Kidney (tissue), 14 donors: ENCODE measurements around the gene IGLL1. TPM values are rescaled to one million over a fixed set of nuclear protein-coding genes. Genes with fewer than 3 reads are reported as not detected.

Experiments
- DNase-seq, 5 donors: peaks; one replicate each; pipeline ENCODE4 v3.0.0-alpha.2; 2013 to 2020
- FAIRE-seq: peaks from 2 replicates; lab custom pipeline; 2012; peaks lifted over from hg19 to GRCh38; lab: Jason Lieb, UNC
- H3K27ac ChIP-seq, 2 donors: one replicate each; pipeline ENCODE4 v1.7.0; 2013; ENCODE audit warnings: low read depth in 2 of 2, low read length in 2 of 2, inconsistent platforms in 1 of 2
- H3K27me3 ChIP-seq: one replicate; pipeline ENCODE4 v1.7.1; 2013; ENCODE audit warnings: low read length, inconsistent platforms; ENCODE audit not compliant: control insufficient read depth, insufficient read depth
- H3K36me3 ChIP-seq, 3 donors: one replicate each; pipeline versions ENCODE4 v1.7.0 to v1.7.1; 2013; ENCODE audit warnings: low read length in 3 of 3, control low read depth in 1 of 3, inconsistent platforms in 1 of 3; ENCODE audit not compliant: insufficient read depth in 3 of 3, control insufficient read depth in 2 of 3
- H3K4me1 ChIP-seq, 3 donors: one replicate each; pipeline versions ENCODE4 v1.7.0 to v1.7.1; 2013; ENCODE audit warnings: low read length in 3 of 3, inconsistent platforms in 1 of 3, low read depth in 1 of 3; ENCODE audit not compliant: control insufficient read depth in 2 of 3, insufficient read depth in 2 of 3
- H3K4me3 ChIP-seq, 3 donors: one replicate each; pipeline versions ENCODE4 v1.7.0 to v1.8.1; 2013; ENCODE audit warnings: low read length in 3 of 3, control low read depth in 1 of 3, inconsistent platforms in 1 of 3
- H3K9ac ChIP-seq, 3 donors: one replicate each; pipeline versions ENCODE4 v1.7.0 to v1.7.1; 2013; ENCODE audit warnings: low read length in 3 of 3, control low read depth in 1 of 3, inconsistent platforms in 1 of 3
- H3K9me3 ChIP-seq, 3 donors: one replicate each; pipeline versions ENCODE4 v1.7.0 to v1.7.1; 2013; ENCODE audit warnings: low read length in 3 of 3, control low read depth in 1 of 3, inconsistent platforms in 1 of 3; ENCODE audit not compliant: control insufficient read depth in 2 of 3, insufficient read depth in 1 of 3
- intact Hi-C: fragments of 100-400 bp; cut with DNase I; formaldehyde crosslinking; loops from one replicate; pipeline ENCODE4 v1.11.1; 2022
- polyA plus RNA-seq: library from polyadenylated mRNA; stranded (reverse); fragments of 350-450 nt; fragmentation: Illumina TruSeq; extraction: RNeasy Lipid Tissue Mini Kit (QIAGEN cat#74804); gene quantifications from one replicate; pipeline ENCODE4 v1.2.3, GENCODE V29; 2014; ENCODE audit warnings: low read depth, low replicate concordance; ENCODE audit not compliant: insufficient read depth
- total RNA-seq: library from RNA; stranded (reverse); fragmentation: NEBNext Ultra II Directional; extraction: Animal tissue kit (Norgen Biotek cat#: 25700); gene quantifications from one replicate; pipeline ENCODE4 v1.2.1, GENCODE V29; 2021
- TF ChIP-seq, protein P1 (sequence below): IDR thresholded peaks from 3 replicates; pipeline ENCODE4 v1.5.1; 2012; ENCODE audit warnings: mild to moderate bottlenecking, moderate library complexity, borderline replicate concordance; ENCODE audit not compliant: insufficient read depth; ENCODE audit errors: extremely low read depth
- donor health status: control.
- donor health status: control.
- donor health status: control.
- donor health status: control.
- donor health status: control.
- donor health status: DM: yes; HTN: yes; CAD: no.
- donor health status: Normal renal cell carcinoma (clear cell type).

The IGLL1 gene
- total and polyA plus RNA-seq, 2 donors from 2014 or later: not detected

DNA sequence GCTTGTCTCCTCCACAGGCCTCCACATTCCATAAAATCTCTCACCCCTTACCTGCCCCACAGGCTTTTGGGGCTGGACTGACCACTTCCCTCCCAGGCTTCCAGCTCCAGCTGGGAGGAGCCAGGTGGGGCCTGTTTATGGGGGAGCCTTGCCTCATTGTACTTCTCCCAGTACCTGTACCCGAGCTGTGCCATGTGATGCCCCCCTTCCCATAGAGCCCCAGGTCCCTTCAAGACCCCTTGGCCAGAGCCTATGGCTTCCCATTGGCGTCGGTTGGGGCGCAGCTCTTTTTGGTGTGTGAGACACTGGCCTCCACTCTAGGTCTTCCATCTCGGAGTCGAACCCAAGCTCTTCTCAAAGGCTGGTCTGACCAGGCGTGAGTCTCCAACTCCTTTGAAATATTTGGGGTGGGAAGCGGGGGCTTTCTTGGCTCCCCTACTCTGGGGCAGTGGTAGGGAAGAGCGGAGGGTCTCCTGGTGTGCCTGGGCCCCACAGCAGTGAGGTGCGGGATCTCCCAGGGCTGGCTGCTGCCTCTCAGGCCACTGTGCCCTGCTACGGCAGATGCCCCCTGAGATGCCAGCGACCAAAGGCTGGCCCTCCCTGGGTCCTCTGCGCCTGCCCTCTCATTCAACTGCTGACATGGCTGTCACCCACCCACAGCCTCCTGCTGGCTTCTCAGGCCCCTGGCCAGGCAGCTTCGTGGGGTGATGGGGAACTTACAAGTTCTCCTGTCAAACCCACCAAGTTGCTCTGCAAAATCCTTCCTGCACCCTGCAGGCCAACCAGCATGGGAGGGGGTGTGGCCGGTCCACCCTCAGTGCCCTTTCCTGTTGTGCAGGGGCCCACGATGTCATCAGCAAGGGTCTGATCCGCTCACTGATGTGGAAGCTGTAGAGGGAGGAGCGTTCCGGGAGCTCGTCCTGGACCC lies 26.4 kb upstream of the IGLL1 start:
- TF ChIP-seq, protein P1, sequence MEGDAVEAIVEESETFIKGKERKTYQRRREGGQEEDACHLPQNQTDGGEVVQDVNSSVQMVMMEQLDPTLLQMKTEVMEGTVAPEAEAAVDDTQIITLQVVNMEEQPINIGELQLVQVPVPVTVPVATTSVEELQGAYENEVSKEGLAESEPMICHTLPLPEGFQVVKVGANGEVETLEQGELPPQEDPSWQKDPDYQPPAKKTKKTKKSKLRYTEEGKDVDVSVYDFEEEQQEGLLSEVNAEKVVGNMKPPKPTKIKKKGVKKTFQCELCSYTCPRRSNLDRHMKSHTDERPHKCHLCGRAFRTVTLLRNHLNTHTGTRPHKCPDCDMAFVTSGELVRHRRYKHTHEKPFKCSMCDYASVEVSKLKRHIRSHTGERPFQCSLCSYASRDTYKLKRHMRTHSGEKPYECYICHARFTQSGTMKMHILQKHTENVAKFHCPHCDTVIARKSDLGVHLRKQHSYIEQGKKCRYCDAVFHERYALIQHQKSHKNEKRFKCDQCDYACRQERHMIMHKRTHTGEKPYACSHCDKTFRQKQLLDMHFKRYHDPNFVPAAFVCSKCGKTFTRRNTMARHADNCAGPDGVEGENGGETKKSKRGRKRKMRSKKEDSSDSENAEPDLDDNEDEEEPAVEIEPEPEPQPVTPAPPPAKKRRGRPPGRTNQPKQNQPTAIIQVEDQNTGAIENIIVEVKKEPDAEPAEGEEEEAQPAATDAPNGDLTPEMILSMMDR: no peak
- no peaks in the 10 kb centered on the region for H3K4me1 ChIP-seq
- H3K4me3 ChIP-seq: no peak overlapping the region
- FAIRE-seq (no peak), DNase-seq (no peak)
- no peaks in the 10 kb centered on the region for H3K9me3 ChIP-seq
- intact Hi-C loops: no loop called here
- no peak overlapping the region for H3K27ac ChIP-seq
- H3K27me3 ChIP-seq: no peaks in the 10 kb centered on the region
- H3K36me3 ChIP-seq: peaks cover 0 to 6% (median 2%) of the 10 kb centered on the region in 3 donors
- no peak overlapping the region for H3K9ac ChIP-seq

DNA sequence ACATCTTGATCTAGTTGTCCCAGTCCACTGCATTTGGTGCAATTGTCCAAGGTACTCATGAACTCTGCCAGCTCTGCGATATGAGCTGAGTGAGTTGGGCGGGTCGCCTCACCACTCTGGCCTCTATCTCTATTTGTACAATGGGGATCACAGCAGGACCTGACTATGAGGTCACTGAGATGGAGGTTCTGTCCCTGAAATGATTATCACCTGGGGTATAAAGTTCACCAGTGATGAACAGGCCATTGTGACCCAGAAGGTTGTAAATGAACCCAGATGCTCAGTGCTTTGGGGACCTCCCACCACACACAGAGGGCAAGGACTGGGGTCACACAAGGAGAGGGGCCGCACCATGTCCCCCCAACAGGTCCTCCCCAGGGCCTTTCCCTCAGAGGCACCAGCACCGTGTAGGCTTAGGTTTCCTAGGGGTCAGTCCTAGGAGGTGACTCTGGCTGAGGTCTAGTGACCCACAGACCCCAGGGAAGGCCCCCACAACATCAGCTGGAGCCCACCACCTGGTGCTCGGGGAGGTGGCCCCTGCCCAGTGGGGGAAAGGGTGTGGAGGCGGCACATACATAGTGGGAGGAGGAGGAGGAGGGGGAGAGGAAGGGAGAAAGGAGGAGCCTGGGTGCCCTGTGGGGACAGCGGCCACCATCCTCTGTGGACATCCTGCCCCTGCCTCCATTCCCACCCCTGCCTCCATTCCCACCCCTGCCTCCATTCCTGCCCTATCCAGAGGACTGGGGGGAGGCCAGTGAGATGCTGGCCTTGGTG lies 25.0 kb upstream of the IGLL1 start:
- Histone ChIP-seq H3K9ac (no peak overlapping the region), H3K4me3 (no peak overlapping the region), H3K36me3 (peaks cover 0 to 4% (median 0%) of the 10 kb centered on the region in 3 donors), H3K27ac (no peak overlapping the region), H3K4me1 (no peaks in the 10 kb centered on the region), H3K9me3 (no peaks in the 10 kb centered on the region), H3K27me3 (no peaks in the 10 kb centered on the region)
- DNase-seq (no peak), FAIRE-seq (no peak)
- intact Hi-C loops: no loop called here
- TF ChIP-seq, protein P1: no peak

DNA sequence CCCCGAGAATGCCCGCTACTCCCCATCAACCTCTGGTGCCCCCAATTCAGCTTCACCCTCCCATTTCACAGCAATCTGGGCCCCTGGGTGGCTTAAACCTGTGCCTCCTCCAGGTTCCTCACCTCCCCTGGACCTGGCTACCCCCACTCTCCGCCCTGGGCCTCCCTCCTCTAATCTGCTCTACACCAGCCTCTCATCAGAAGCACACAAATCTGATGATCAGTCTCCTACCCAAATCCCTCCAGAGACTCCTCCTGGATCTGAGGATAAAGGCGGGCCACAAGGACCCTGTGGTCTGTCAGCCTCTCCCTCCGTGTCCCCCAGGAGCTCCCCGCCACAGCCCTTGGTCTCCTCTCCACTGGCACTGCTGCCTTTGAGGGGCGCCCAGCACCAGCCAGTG lies 23.2 kb upstream of the IGLL1 start:
- no peak for DNase-seq
- TF ChIP-seq, protein P1: no peak

More for the DNA sequence above, 23.2 kb upstream of the IGLL1 start:
- H3K36me3 ChIP-seq: peaks cover 0 to under 1% (median 0%) of the 10 kb centered on the region in 3 donors
- H3K9ac ChIP-seq: no peak overlapping the region
- intact Hi-C loops: no loop called here
- no peaks in the 10 kb centered on the region for H3K27me3 ChIP-seq
- H3K9me3 ChIP-seq: no peaks in the 10 kb centered on the region
- no peaks in the 10 kb centered on the region for H3K4me1 ChIP-seq
- H3K4me3 ChIP-seq: no peak overlapping the region
- H3K27ac ChIP-seq: no peak overlapping the region
- FAIRE-seq: no peak
